Epithelial cell of esophagus (primary cell): ENCODE data around the gene LGALS3BP.

Experiments used
- DNase-seq: peaks from one replicate; pipeline ENCODE4 v3.0.0; 2010; ENCODE audit warnings: low read depth
- H3K4me3 ChIP-seq: 2 replicates; pipeline ENCODE4 v1.5.1; 2011; ENCODE audit warnings: mild to moderate bottlenecking, low read length, control low read depth
- CTCF ChIP-seq: IDR thresholded peaks from 2 replicates; pipeline ENCODE4 v1.5.1; 2011; ENCODE audit warnings: low read depth, mild to moderate bottlenecking, low read length, control low read depth, inconsistent platforms; ENCODE audit not compliant: insufficient read depth; ENCODE audit errors: missing control alignments

Gene LGALS3BP

GRCh38 chr17:78923660-78924453 is 55.9 kb downstream of the LGALS3BP start:
- peak; percentile 72 for DNase-seq
- TF ChIP-seq CTCF: no peak

GRCh38 chr17:78922816-78923498 is 56.8 kb downstream of the LGALS3BP start:
- no peak for TF ChIP-seq CTCF
- no peak for DNase-seq
- no peak overlapping the region for H3K4me3 ChIP-seq

More at GRCh38 chr17:78923660-78924453, 55.9 kb downstream of the LGALS3BP start:
- H3K4me3 ChIP-seq: peak overlapping the region; percentile 25

GRCh38 chr17:78921437-78921971 is 58.2 kb downstream of the LGALS3BP start:
- DNase-seq: no peak
- TF ChIP-seq CTCF: no peak
- H3K4me3 ChIP-seq: no peak overlapping the region
